Daoy (cell line): Measurements from ENCODE around the gene SYNE1. TPM values are rescaled to one million over a fixed set of nuclear protein-coding genes. Genes with fewer than 3 reads are reported as not detected.
"Not testable (repeated sequence)": the region's sequence is repeated elsewhere in the genome, so short reads cannot be mapped to it uniquely, and the experiment has no call there.

Source experiments
- DNase-seq: peaks from one replicate; pipeline ENCODE4 v3.0.0-alpha.2; 2015; ENCODE audit warnings: low read depth
- total RNA-seq: library from RNA; depleted of rRNA; stranded (reverse); fragments of >200 nt; shearing (Covaris generic); gene quantifications from 2 replicates; pipeline ENCODE4 v1.2.3, GENCODE V29; 2014

SYNE1 gene
- total RNA-seq, 1 experiment from 2014 or later, result 8.7 TPM

DNA sequence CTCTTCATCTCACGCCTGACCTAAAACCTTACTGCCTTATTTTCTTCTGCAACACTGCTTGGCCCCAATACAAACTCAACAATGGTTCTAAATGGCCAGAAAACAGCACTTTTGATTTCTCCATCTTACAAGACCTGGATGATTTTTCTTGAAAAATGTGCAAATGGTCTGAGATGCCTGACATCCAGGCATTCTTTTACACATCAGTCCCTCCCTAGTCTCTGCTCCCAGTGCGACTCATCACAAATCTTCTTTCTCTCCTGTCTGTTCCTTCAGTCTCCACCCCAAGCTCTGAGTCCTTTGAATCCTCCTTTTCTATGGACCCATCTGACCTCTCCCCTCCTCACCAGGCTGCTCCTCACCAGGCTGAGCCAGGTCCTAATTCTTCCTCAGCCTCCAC lies 145.7 kb downstream of the SYNE1 start:
- not testable (repeated sequence) for DNase-seq

DNA sequence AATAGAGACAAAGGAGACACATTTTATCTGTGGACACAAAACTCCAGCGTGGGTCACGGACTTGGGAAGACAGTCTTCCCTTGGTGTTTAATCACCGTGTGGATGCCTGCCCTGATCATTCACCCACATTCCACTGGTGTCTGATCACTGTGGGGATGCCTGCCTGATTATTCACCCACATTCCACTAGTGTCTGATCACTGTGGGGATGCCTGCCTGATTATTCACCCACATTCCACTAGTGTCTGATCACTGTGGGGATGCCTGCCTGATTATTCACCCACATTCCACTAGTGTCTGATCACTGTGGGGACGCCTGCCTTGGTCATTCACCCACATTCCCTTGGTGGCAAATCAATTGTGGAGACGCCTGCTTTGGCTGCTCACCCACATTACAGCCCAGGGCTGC lies 146.2 kb downstream of the SYNE1 start:
- not testable (repeated sequence) for DNase-seq

DNA sequence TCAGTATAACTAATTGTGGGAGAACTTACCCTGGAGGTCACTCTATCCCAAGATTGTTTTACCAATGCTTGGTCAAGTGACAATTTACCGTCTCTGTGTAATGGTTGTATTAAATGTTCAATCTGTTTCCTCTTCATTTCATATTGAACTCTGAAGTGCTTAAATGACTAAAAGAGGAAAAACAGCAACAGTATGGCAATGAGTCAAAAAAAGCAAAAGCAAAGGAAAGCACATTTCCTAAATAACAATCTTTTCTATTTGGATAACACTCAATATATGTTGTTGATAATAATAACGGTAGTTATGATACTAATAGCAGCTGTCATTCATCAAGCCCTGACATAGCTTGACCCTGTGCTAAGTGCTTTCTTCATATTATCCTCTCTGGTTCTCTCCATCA lies 152.4 kb downstream of the SYNE1 start:
- DNase-seq, result no peak

DNA sequence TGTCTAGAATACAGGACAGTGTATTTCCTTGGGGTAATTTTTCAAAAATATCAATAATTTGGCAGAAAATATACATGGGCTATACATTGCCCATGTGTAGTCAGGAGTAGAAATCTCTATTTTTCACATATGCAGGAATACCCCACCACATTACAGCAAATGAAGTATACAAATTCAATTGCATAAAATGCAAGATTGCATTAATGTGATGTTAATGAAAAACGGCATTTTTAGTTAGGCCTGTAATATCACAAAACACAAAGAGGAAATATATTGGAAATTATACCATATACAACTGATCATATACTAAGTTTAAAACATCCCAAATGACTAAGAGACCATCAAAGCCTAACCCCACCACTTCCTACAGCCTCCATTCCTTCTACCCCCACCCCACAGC lies 154.9 kb downstream of the SYNE1 start:
- DNase-seq, result no peak

DNA sequence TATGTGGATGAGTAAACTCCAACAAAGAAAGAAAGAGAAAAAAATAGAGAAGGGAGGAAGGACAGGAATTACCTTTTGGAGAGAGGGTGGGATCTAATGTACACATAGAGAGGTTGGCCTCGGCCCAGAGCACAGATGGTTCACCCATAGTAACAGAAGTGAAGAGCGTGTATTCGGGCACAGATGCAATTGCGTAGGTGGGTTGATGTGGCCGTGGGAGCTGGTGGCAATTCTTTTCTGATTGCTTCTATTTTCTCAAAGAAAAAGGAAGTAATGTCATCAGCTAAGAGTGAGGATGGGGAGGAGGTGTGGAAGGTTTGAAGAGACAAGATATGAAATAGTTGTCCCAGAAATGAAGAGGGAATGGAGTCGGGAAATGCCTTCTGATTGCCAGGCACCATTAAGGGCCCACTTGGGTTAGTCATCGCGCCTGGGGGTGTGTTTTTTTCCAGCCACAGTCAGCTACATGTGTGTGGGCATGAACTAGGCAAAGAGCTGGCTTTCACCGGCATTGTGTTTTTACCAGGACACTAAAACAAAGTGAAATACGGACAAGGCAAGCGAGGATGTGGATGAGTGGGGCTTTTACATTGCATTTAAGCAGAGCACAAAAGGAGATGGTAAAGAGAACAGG lies 158.7 kb downstream of the SYNE1 start:
- peak; percentile 13 for DNase-seq

DNA sequence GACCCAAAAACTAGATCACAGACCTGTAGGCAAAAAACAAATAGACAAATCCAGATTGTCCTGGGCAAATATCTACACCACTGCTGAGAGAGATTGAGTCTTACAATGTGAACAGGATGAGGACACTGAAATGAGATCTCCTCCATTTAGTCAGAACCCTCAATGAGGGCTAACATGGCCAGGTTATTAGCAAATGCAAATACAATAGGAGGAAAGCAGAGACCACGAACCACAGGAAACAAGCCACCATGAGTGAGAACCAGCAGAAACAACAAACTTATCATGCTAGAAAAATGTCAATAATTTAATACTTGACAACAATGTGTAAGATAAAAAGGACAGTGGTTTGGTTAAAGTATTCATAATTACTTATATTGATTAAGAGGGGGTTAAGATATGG lies 162.8 kb downstream of the SYNE1 start:
- DNase-seq, result no peak

DNA sequence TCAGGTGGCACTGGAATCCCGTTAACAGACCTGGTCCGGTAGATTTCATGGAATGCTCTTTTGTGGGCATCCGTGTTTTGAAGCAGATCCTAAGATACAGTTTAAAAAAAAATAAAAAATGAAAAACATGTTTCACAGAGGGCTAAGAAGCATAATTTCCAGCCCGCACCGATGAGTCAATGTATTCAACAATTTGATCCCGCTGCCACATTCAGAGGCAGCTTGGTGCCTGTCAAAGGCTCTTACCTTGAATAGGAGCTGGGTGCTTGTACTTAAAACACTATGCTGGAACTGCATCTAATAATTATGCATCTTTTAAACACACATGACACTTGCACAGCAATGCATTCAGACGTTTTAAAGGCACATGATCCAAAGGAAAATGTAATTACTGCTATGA lies 164.8 kb downstream of the SYNE1 start:
- no peak for DNase-seq

DNA sequence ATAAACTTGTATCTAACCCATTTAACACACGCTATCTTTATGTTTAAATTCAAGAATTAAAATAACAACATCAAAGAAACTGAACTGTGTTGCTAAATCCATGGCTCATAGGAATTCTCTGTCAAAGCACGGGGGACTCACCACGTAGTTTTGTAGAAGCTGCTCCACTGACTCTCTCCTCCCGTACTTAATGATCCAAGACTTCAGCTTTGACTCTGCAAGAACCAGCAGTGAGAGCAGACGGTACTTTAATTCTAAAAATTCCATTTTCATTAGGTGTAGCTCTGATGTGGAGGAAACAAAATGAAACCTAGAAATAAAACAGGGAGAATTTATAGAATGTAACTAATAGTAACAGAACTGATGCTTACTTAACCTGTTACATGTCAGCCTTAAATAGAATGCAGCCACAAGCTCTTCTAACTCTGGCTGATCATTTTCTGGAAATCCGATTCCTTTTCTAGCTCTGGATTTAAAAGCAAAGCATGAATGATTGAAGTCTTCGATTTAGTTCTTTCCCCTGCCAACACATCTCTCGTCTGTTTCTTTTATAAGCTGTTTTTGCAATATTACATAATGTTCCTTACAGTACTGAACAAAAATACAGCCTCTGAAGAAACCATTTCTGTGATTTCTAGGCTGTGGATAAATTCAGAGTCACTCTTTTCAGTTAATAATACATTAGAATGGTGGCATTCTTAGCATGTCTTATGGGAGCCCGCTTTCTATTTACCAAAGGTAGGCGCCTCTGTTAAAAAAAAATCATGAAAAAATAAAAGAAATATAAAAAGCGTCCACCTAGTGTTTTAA lies 165.5 kb downstream of the SYNE1 start:
- DNase-seq, result no peak

DNA sequence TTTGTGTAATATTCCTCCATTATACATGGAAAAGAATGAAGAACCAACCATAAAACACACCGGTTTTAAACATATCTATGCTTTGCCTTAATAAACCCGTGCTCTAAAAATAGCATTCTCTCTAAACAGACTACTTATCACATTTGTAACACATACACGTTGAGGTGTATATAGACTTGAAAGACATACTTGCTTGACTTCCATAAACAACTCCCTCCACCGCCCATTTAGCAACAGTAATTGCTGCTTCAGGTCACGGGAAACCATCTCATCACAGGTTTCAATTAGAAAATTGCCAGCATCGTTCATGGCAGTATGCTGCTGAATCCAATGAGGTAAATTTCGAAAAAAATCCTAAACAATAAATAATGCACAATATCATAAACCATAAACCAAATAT lies 174.0 kb downstream of the SYNE1 start:
- DNase-seq, result no peak

DNA sequence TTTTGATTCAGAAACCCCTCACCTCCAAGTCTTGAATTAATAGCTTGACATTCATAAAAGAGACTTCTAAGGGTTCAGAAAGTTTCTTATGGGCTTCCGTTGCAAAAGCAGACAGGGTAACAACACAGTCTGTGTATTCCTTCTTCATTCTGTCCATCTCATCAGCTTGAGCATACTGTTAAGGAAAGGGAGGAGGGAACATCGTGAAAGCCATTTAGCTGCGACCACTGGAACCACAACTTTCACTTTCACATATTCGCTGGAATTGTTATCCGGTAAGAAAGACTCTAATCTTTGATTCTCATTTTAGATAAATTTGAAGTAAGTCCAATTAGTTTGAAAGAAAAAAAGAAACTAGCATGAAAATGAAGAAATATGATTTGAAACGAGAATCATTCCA lies 174.4 kb downstream of the SYNE1 start:
- peak; percentile 47 for DNase-seq

DNA sequence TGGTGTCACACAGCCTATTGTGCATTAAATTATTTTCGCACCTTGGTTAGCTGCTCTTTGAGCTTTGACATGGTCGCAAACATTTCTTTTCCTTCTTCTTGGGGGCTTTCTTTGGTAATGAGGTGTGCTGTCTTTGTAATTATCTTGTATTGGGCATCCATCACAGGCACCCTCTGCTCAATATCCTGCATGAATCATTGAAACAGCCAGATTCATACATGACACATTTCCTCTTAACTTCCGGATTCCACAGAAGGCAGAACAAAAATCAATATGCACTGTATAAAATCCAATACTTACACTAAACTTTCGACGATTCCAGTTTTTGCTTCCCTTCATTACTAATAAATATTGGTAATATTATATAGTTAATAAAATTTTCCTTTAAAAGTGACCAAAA lies 175.6 kb downstream of the SYNE1 start:
- DNase-seq, result peak; percentile 20

DNA sequence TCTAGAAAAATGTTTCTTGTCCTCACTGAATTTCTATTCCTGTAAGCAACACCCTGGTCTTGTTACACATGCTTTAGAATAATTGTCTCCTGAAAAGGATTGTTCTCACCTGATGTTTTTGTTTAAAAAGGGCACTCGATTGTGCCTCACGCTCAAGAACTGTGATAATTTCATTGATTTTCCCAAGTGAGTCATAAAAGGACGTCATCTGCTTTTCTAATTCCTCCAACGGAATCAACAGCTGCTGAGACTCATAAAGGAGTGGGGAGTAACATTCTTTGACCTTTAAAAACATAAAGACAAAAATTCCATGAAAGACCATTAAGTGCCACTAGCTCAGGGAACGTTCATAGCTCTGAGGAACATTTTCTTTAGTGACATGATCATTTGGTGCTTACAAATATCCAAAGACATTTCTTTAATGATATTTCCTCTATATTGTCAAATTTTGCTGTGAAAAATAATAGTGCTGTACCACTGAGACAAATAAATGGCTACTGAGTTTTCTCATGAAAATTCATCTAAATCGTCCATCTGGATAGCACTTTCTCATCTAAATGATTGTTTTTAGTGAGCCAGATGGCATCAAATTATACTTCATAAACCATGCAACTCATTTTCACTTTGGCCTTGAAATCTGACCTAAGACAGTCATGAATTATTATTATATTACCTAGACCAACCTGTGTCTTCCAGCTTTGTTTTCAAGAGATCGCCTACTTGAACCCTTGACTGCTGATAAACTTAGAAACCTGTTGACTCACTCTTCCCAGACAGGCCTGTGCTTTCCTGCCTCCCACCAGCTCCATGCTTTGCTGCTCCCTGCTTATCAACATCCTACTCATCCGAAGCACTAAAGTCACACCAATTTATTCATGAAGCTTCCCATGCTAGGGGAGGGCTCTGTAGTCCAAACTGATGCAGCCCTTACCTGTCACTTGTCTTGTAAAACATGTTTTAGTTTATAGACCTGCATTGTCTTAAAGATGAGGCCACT lies 178.2 kb downstream of the SYNE1 start:
- DNase-seq, result peak; percentile 9

DNA sequence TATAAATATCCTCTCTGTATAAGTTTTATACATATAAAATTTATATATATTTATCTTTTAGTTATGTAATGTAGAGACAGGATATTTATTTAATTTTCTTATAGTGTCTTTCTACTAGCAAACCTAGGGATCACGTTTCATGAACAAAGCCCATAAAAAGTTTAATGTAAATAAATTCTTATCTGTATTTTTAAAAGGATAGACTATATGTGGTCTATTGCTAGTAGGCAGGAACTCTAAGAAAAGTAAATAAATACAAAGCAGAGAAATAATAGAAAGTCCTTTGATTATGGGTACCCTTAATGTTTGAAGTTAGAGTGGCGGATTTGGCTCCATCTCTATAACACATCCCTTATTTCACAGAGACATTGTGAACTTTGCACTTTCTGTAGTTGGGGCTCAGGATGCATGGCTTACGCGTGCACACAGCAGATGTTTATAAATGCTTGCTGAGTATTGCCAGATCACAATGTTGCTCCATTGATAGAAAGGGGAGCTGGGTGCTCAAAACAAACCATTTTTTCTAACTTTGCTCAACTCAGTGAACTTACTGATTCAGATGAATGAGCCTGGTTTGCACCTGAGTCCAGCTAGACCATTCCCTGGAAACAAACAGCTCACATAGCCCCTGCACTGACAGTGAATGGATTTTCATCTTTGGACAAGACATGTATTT lies 179.1 kb downstream of the SYNE1 start:
- DNase-seq, result no peak

DNA sequence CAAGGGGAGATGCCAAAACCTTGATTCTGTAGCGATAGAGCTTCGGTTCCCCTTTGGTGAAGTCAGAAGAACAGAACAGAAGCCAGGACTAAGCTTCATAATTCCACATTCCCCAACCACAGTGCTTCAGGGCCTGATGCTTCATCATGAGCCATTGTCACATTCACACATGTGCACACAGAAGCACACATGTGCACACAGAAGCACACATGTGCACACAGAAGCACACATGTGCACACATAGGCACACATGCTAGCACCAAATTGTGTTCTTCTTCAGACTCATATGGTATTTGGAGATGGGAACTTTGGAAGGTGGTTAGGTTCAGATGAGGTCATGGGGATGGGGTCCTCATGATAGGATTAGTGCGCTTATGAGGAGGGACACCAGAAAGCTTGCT lies 183.2 kb downstream of the SYNE1 start:
- no peak for DNase-seq

DNA sequence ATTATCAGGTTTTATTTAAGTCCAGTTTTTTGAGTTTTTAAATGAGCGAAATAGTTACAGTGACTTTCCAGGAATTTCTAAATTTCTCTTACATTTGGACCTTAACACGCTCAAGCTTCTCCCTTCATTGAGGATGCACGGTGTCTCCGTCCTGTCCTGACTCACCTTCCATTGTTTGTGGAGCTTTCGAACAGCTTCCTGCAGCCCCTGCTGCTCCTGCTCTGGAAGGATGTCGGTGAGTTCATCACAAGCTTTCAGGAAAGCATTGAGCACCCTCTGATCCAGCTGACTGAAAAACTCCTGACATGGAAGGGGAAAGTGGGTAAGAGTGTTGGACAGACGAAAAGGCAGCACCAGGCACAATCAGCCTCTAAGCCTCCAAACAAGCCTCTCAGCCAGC lies 183.7 kb downstream of the SYNE1 start:
- no peak for DNase-seq

DNA sequence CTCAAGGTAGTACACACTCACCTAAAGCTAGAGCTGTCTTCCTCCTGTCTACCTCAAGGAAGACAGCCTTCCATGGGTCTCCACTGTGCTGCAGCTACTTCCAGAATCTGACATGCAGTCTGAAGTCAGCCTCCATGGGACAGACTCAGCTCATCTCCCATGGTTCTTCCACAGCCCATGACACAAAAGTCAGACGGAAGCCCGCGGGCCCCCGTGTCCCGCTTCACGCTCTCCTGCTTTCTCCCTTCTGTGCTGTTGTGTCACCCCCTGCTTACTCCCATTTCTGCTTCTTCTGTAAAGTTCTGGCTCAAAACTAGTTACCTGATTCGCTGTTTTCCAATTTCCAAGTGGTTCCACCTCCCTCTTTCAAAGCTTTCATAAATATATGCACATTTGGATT lies 184.5 kb downstream of the SYNE1 start:
- no peak for DNase-seq

DNA sequence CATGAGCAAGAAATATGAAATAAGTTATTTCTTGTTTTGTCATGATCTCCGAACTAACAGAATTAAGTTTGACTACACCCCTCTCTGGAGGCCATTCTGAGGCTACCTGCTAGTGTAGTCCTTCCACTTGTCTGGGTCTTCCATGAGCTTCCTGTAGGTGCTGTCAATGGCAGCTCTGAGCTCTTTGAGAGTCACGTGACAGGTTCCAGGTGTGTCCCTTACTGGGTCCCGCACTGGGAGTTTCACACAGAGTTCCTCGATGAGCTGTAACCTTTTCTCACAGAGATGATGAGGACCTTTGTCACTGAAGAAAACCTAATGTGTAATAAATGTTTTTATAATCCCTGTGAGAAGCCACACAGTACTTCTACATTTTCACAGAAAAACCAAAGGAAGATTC lies 186.6 kb downstream of the SYNE1 start:
- no peak for DNase-seq

DNA sequence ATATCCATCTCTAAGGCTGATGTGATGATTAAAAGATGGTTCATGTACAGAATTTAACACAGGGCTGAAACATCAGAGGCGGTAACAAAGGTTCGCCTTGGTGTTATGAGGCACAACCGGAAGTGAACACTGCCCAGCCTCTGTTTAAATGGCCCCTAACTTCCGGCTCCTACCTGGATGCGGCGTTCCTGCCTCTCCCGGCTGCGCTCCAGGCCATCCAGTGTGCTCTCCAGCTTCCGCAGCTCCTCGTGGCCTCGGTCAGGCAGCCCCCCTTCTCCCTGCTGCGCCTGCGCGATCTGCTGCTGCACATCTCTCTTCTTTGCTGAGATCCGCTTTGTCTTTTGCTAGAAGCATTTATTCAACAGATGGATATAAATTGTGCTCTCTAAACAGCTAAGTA lies 195.3 kb downstream of the SYNE1 start:
- no peak for DNase-seq

DNA sequence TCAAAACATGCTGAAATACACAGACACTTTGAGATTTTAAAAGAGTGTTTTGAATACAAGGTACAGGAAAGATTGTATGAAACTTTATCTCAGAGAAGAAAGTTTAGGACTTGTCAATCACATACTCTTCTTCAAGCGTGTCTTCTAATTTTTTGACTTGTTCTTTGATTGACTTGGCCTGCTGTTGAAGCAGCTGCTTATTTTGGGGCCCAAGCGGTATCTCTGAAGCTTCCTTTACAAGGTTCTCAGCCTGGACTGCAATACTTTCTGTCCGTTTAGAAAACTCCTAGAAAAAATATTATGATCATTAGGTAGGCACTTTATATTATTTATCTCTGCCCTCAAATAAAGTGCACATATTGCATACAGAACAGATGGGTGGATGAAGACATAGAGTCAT lies 201.3 kb downstream of the SYNE1 start:
- DNase-seq, result no peak

DNA sequence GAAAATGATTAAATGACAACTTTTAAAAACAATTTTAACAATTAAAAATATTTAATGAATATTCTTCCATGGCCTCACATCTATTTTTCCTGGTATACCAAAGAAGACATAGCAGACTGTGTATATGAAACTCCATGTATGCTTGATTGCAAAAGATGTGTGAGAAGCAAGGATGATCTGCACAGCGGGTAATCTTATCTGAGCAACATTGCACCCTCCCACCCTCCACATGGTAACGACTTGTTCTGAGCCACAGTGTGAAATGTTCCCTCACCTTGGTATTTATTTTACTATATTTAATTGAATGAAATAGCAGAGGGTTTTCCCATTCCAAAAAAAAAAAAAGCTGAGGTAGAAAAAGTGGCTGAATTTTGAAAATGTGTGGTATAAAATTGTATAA lies 204.4 kb downstream of the SYNE1 start:
- no peak for DNase-seq

DNA sequence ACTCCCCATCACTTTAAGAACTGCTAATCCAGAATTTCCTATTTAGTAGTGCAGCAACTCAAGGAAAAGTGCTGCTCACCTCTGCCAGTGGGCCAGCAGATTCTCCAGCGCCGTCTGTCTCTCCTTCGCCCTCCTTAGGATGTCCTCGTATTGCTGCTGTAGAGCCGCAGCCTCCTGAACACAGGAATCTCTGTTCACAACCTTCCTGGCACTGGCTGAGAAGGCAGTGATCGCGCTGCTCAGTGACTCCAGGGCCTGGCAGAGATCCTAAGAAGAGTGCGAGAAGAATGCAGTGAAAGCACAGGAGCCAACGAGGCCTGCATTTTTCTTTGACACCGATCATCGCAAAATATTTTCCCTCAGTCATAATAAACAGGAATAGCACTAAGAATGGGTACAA lies 209.0 kb downstream of the SYNE1 start:
- DNase-seq, result no peak

DNA sequence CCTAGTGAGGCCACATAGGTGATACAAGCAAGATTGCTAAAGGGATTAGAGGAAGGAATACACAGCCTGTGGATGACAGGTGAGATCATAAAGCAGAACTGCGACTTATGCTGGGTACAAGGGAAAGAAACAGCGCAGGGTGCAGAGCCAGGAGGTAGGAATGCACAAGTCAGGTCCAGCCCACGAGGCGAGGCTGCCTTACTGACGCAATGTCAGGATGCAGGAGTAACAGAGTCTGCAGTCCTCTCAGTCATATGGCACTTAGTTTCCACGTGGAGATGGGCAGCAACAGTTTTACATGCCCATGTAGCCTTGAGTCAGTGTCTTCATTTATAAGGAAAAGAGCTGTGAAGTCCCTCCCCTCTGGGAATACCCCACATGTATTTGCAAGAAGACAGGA lies 210.9 kb downstream of the SYNE1 start:
- no peak for DNase-seq
